Measurements from ENCODE around the gene ARHGAP42. TPM values are rescaled to one million over a fixed set of nuclear protein-coding genes. Genes with fewer than 3 reads are reported as not detected.

The ARHGAP42 gene
- polyA plus RNA-seq, 3 donors: 0.13 TPM; not detected in 2

DNA sequence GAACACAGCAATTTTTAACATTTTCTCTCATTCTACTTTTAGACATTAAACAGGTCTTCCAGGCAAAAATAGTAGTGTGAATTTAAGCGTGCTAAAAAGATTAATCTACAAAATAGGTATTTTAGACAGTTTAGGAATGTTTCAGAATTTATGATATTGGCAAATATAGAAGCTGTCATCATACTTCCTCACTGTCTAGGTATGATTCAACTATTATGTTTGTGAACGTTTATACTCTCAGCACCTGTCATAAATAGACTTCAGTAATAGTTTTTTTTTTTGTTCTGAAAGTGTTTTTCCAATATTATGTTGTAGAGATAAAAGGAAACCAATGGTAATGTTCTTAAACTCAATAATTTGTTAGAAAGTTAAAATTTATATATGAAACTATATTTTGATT lies 103.0 kb downstream of the ARHGAP42 start:
- no peaks in the 10 kb centered on the region for H3K4me1 ChIP-seq (ENCODE audit: control insufficient read depth in 1 of 2, insufficient read depth in 2 of 2, low read length in 2 of 2)
- TF ChIP-seq, protein P1, sequence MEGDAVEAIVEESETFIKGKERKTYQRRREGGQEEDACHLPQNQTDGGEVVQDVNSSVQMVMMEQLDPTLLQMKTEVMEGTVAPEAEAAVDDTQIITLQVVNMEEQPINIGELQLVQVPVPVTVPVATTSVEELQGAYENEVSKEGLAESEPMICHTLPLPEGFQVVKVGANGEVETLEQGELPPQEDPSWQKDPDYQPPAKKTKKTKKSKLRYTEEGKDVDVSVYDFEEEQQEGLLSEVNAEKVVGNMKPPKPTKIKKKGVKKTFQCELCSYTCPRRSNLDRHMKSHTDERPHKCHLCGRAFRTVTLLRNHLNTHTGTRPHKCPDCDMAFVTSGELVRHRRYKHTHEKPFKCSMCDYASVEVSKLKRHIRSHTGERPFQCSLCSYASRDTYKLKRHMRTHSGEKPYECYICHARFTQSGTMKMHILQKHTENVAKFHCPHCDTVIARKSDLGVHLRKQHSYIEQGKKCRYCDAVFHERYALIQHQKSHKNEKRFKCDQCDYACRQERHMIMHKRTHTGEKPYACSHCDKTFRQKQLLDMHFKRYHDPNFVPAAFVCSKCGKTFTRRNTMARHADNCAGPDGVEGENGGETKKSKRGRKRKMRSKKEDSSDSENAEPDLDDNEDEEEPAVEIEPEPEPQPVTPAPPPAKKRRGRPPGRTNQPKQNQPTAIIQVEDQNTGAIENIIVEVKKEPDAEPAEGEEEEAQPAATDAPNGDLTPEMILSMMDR (IDR thresholded peaks at IDR 0.05): no peak
- H3K36me3 ChIP-seq (replicated peaks in 1 of 2; ENCODE audit: control insufficient read depth in 1 of 2, insufficient read depth in 2 of 2, low read length in 2 of 2): no peaks in the 10 kb centered on the region
- no peaks in the 10 kb centered on the region for H4K20me1 ChIP-seq (ENCODE audit: insufficient read depth, low read length)
- WGBS (ENCODE audit: insufficient coverage): no CpG with 5 or more reads among the region's 2 CpGs
- Mint-ChIP-seq H3K36me3 (no peaks in the 10 kb centered on the region), H3K27ac (no peak overlapping the region), H3K27me3 (ENCODE audit: low read depth in 3 of 3) (peaks cover 0 to 3% (median 0%) of the 10 kb centered on the region in 3 donors), H3K9me3 (peaks cover 0 to 8% (median 5%) of the 10 kb centered on the region in 7 donors), H3K4me1 (no peaks in the 10 kb centered on the region), H3K4me3 (no peak overlapping the region)
- H3K9me3 ChIP-seq (replicated peaks in 1 of 2; ENCODE audit: control insufficient read depth in 1 of 2, insufficient read depth in 1 of 2, low read length in 2 of 2): no peaks in the 10 kb centered on the region
- no peak overlapping the region for H2AFZ ChIP-seq (ENCODE audit: insufficient read depth, low read depth, low read length, poor library complexity, severe bottlenecking)
- no peak overlapping the region for H3K9ac ChIP-seq (ENCODE audit: insufficient read depth, low read length, poor library complexity, severe bottlenecking)
- no peaks in the 10 kb centered on the region for H3K27me3 ChIP-seq (ENCODE audit: control insufficient read depth in 2 of 2, insufficient read depth in 2 of 2, low read length in 2 of 2)
- no peak overlapping the region for H3K4me2 ChIP-seq (replicated peaks; ENCODE audit: extremely low read depth, low read length, poor library complexity, severe bottlenecking)
- no peak overlapping the region for H3K27ac ChIP-seq (ENCODE audit: low read depth in 1 of 2, low read length in 2 of 2)
- H3K4me3 ChIP-seq (replicated peaks in 1 of 3; ENCODE audit: low read depth in 2 of 3, low read length in 3 of 3): no peak overlapping the region
- intact Hi-C loops (cut with micrococcal nuclease): no loop called here
- DNase-seq: no peak
- no peaks in the 10 kb centered on the region for H3K79me2 ChIP-seq (ENCODE audit: insufficient read depth, low read length)

- H3K9ac ChIP-seq (ENCODE audit: insufficient read depth, low read length, poor library complexity, severe bottlenecking): no peak overlapping the region
- H4K20me1 ChIP-seq (ENCODE audit: insufficient read depth, low read length): no peaks in the 10 kb centered on the region
- H3K27ac Mint-ChIP-seq: no peak overlapping the region
- H3K4me2 ChIP-seq (replicated peaks; ENCODE audit: extremely low read depth, low read length, poor library complexity, severe bottlenecking): no peak overlapping the region
- H3K27me3 ChIP-seq (ENCODE audit: control insufficient read depth in 2 of 2, insufficient read depth in 2 of 2, low read length in 2 of 2): no peaks in the 10 kb centered on the region
- H3K4me3 Mint-ChIP-seq: no peak overlapping the region
- H3K27me3 Mint-ChIP-seq (ENCODE audit: low read depth in 3 of 3): peaks cover 0 to 3% (median 0%) of the 10 kb centered on the region in 3 donors
- H3K27ac ChIP-seq (ENCODE audit: low read depth in 1 of 2, low read length in 2 of 2): no peak overlapping the region
- no peaks in the 10 kb centered on the region for H3K36me3 Mint-ChIP-seq
- H3K4me1 Mint-ChIP-seq: no peaks in the 10 kb centered on the region
- no peaks in the 10 kb centered on the region for H3K36me3 ChIP-seq (replicated peaks in 1 of 2; ENCODE audit: control insufficient read depth in 1 of 2, insufficient read depth in 2 of 2, low read length in 2 of 2)
- H3K4me3 ChIP-seq (replicated peaks in 1 of 3; ENCODE audit: low read depth in 2 of 3, low read length in 3 of 3): no peak overlapping the region
- H3K9me3 Mint-ChIP-seq: peaks cover 0 to 10% (median 5%) of the 10 kb centered on the region in 7 donors
- TF ChIP-seq, protein P1 (IDR thresholded peaks at IDR 0.05): no peak
- no peak overlapping the region for H2AFZ ChIP-seq (ENCODE audit: insufficient read depth, low read depth, low read length, poor library complexity, severe bottlenecking)
- no peaks in the 10 kb centered on the region for H3K9me3 ChIP-seq (replicated peaks in 1 of 2; ENCODE audit: control insufficient read depth in 1 of 2, insufficient read depth in 1 of 2, low read length in 2 of 2)
- intact Hi-C loops (cut with micrococcal nuclease): no loop called here
- no peak for DNase-seq
- no peaks in the 10 kb centered on the region for H3K79me2 ChIP-seq (ENCODE audit: insufficient read depth, low read length)
- no peaks in the 10 kb centered on the region for H3K4me1 ChIP-seq (ENCODE audit: control insufficient read depth in 1 of 2, insufficient read depth in 2 of 2, low read length in 2 of 2)
Measured at GRCh38 chr11:100791103-100791502, 104.0 kb downstream of the ARHGAP42 start.

All from CD14-positive monocyte (primary cell).